OCI-M2 (cell line): ENCODE data around the gene CTDSP2.
"Not testable (repeated sequence)": the region's sequence is repeated elsewhere in the genome, so short reads cannot be mapped to it uniquely, and the experiment has no call there.

Experiments
- DNase-seq: peaks from one replicate; lab custom pipeline; 2025; ENCODE audit not compliant: unreplicated experiment; lab: John Stamatoyannopoulos, UW

The CTDSP2 gene

GRCh38 chr12:57853864-57854556, 7.5 kb upstream of the CTDSP2 start:
- no peak for DNase-seq

GRCh38 chr12:57852620-57853500, 6.3 kb upstream of the CTDSP2 start:
- no peak for DNase-seq

GRCh38 chr12:57852200-57852599, 5.7 kb upstream of the CTDSP2 start:
- no peak for DNase-seq

- no peak for DNase-seq
These were observed 5.0 kb upstream of the CTDSP2 start for GRCh38 chr12:57851552-57851951.

DNA sequence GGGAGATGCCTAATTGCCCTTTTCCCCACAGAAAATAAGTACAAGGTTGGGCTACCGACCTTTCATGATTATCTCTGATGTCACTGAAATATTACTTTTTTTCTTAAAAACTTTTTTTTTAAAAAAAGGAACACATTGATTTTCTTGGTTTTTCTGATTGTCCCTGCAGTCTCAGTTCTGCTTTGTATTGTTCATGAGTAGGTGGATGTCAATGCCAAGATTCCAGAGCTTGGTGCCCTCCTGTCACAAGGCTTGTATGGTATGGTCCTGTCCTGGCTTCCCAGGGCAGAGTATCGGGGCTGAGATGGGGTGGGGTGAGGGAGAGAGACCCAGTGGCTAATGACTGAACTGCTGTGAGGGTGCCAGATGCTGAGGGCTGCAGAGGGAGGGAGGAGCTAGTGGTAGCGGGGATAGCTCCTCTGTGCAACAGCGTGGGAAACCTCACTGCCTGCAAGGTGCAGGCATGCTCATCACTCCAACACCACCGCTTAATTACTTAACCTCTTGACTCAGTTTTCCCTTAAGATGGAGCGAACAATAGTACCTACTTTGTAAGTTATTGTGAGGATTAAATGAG, 4.4 kb upstream of the CTDSP2 start:
- DNase-seq = no peak

- DNase-seq = not testable (repeated sequence)
These were observed 2.9 kb upstream of the CTDSP2 start for GRCh38 chr12:57849447-57849846.

DNA sequence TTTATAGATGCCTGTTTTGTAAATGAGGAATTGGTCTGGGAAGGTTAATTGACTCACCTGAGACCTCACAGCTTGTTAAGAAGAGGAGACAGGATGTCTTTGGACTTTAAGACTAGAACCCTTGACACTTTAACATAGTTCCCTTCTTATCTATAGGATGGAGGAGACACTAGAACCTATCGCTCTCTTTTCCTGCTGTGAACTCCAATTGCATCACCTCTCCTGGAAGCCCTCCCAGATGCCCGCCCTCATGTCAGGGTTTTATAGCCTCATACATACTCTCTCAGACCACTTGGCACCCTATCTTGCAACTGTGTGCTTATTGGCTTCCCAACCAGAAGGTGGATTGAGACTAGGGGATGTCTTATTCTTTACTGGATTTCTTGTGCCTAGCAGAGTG, 2.5 kb upstream of the CTDSP2 start:
- no peak for DNase-seq

- no peak for DNase-seq
These were observed 1.7 kb upstream of the CTDSP2 start for GRCh38 chr12:57848208-57848607.

DNA sequence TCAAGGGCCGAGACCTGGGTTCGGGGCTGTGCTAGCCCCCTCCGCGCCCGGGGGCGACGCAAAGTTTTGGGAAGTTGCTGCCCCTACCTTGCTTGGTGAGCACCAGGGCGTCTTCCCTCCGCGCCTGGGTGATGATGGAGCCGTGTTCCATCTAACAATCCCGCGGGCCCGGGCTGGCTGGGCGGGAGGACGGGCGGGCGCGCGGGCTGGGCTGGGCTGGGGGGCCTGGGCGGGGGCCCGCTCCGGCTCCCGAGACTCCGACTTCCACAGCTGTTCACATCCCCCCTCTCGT, 298 bp downstream of the CTDSP2 start:
- no peak for DNase-seq

DNA sequence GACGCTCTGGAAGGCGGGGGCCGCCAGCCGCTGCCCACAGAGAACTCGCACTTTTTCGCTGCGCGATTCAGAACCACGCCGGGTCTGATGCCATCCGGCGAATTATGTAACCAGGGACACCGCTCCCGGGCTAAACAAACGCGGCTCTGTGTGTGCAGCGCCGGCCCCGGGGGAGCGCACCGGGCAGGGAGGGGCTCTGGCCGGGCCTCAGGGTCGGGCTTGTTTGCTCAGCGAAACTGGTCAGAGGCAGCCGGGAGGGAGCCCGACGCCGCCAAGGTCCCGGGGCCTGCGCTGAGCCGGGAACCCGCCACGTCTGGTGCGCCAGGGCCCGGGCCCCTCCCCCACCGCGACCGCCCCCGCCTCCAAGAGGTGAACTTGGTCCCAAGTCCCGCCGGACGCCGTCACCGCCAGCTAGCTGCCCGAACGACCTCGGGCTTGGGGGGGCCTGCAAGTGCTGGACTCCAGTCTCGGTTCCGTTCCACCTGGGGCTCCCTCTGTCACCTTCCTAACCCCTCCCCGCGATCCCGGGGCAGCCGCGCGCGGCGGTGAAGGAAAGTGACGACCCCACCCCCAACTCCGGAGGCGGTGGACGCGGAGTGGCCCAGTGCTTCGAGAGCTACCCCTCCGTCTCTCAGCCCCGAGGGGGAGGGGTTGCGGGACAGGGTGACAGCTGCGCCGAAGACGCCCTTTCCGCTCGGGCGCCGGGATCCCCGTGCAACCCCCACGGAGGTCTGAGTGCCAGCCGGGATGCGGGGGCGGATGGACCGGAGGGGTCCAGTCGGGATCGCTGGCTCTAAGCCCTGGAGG, 848 bp downstream of the CTDSP2 start:
- DNase-seq = no peak

- DNase-seq = no peak
These were observed 1.6 kb downstream of the CTDSP2 start for GRCh38 chr12:57844709-57845477.

DNA sequence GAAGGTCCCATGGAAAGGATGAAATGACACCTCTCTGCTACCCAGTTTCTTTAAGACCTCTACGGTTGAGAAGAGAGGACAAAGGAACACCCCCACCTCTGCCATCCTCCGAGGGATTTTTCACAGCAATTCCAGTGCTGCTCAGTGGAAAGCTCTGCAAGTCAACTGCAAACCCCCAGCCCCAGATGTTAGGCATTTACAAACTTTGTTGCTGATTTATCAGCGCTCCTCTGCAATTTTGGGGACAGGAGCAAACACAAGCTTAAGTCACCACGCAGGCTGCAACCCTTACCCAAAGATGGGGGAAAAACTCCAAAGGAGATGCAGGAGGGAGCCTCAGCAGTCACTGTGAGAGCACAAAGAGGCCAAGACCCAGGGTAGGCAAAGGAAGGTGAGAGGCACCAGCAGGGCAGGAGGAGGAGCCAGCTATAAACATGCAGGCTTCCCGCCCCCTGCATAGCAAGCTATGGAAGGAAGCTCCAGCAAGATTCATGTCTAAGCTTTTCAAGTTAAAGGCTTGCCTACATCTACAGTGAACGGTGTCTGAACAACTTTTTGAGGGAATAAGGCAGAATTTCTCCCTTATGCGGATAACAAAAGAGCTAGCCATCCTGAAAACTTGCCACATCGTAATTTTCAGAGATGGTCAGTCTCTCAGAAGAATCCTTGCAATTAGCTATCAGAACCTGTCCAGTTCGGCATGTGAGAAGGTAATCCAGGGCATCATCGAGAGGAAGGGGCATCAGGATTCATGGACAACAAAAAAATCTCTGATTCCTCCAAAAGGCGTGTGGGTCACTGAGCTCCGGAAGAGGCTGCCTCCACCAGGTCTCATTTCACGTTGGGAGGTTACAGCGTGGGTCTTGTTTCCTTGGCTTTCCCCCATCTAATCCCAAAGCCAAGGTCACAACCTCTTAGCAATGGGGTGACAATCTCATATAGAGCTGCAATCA, 3.9 kb downstream of the CTDSP2 start:
- DNase-seq = no peak

GRCh38 chr12:57841445-57841844, 5.1 kb downstream of the CTDSP2 start:
- no peak for DNase-seq

- no peak for DNase-seq
These were observed 5.8 kb downstream of the CTDSP2 start for GRCh38 chr12:57840726-57841125.

- DNase-seq = no peak
These were observed 6.5 kb downstream of the CTDSP2 start for GRCh38 chr12:57839996-57840395.

- DNase-seq = no peak
These were observed 7.8 kb downstream of the CTDSP2 start for GRCh38 chr12:57838594-57839302.

DNA sequence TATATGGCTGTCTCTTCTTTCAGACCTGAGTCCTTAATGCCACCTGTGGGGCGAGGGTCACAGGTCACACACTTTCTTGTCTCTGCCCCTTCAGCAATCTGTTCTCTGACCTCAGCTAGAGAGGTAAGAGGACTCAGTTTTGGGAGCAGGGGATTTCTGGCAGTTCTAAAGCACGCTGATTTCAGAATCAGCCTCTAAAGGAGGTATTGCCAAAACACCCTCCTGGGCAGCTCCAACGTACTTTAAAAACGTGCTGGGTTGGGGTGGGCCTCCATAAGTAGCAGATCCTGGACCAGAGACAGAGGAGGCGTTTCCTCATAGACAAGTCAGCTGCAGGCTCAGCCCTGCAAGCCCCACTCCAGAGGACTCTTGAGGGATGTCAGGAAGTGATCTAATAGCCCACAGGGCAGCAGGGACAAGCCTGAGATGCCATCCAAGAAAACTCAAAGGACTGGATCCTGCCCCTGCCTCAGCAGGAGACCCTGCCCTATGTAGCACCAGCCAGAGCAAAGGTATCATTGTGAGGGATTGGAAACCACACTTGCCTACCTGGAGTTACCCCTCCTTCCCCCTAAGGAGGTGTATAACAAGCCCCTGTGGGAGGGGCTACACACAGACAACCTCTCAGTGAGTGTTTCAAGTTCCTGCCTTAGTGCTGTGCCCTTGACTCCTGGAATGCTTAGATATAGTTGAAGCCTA, 8.5 kb downstream of the CTDSP2 start:
- no peak for DNase-seq
